K562 (cell line): ENCODE data around the gene CDH6. TPM values are rescaled to one million over a fixed set of nuclear protein-coding genes. Genes with fewer than 3 reads are reported as not detected.

Source experiments
- ATAC-seq: fragments of 200-7000 bp; cut with Tn5 transposase; 3 replicates; pipeline ENCODE4 v1.9.1; 2020; ENCODE audit warnings: moderate library complexity
- BruUV-seq: library from RNA; stranded (reverse); fragments of 400-500 nt; replicated peaks from 2 replicates; lab custom pipeline; 2021; lab: Mats Ljungman, UMichigan
- CTCF ChIA-PET: fragments of 300-600 bp; formaldehyde crosslinking; extraction: SDS; loops from one replicate; lab custom pipeline; 2021; ENCODE audit warnings: low intra/inter-chr PET ratio; lab: Yijun Ruan, JAX
- POLR2A ChIA-PET: fragments of 300-600, 350-650 bp; sonication (Branson Sonifier 250); formaldehyde crosslinking; extraction: SDS; loops from one replicate; lab custom pipeline; 2021; ENCODE audit warnings: antibody characterized with exemption, inconsistent platforms; lab: Yijun Ruan, JAX
- DNase-seq, 4 experiments: peaks; one replicate each; pipeline versions ENCODE4 v3.0.0 to v3.0.0-alpha.2; 2011 to 2018; ENCODE audit warnings: low spot score in 3 of 4, mixed read lengths in 3 of 4; ENCODE audit errors: extremely low read depth in 1 of 4
- FAIRE-seq: peaks from 2 replicates; lab custom pipeline; 2011; peaks lifted over from hg19 to GRCh38; lab: Jason Lieb, UNC
- H2AFZ ChIP-seq: 2 replicates; pipeline ENCODE4 v1.6.0; 2011; ENCODE audit warnings: low read depth, low read length, control low read depth, inconsistent platforms
- H3K27ac ChIP-seq: fragments of 200-600 bp; 3 replicates; pipeline ENCODE4 v1.8.0; 2011; ENCODE audit warnings: low read depth, mild to moderate bottlenecking, control low read depth, inconsistent platforms, low read length, moderate library complexity, mixed read lengths; ENCODE audit errors: extremely low read depth
- H3K27me3 ChIP-seq, 2 experiments: fragments of 300-600 bp in 1 of 2; 2 replicates in 1 of 2; 3 replicates in 1 of 2; pipeline versions ENCODE4 v1.6.0 to v1.8.0; 2011; ENCODE audit warnings: inconsistent platforms in 2 of 2, low read length in 2 of 2, mild to moderate bottlenecking in 1 of 2, mixed read lengths in 1 of 2, moderate library complexity in 1 of 2; ENCODE audit not compliant: control insufficient read depth in 2 of 2, insufficient read depth in 2 of 2
- H3K36me3 ChIP-seq: fragments of 300-600 bp; 3 replicates; pipeline ENCODE4 v1.8.0; 2011; ENCODE audit warnings: mild to moderate bottlenecking, low read length, inconsistent platforms; ENCODE audit not compliant: control insufficient read depth, insufficient read depth
- H3K4me1 ChIP-seq, 2 experiments: fragments of 200-600 bp in 1 of 2; replicated peaks in 1 of 2; 2 replicates in 1 of 2; 3 replicates in 1 of 2; pipeline versions ENCODE4 v1.5.1 to v1.8.0; 2011; ENCODE audit warnings: inconsistent platforms in 2 of 2, low read length in 2 of 2, mild to moderate bottlenecking in 1 of 2, mixed read lengths in 1 of 2, moderate library complexity in 1 of 2; ENCODE audit not compliant: control insufficient read depth in 2 of 2, insufficient read depth in 2 of 2
- H3K4me2 ChIP-seq: 2 replicates; pipeline ENCODE4 v1.6.1; 2011; ENCODE audit warnings: low read length, control low read depth, inconsistent platforms, mixed read lengths; ENCODE audit not compliant: insufficient read depth
- H3K4me3 ChIP-seq: fragments of 200-600 bp; sonication (generic), shearing (Covaris generic); 2 replicates; pipeline ENCODE4 v1.5.1; 2016; ENCODE audit warnings: control low read depth, inconsistent platforms
- H3K79me2 ChIP-seq: fragments of 200-600 bp; 3 replicates; pipeline ENCODE4 v1.8.0; 2011; ENCODE audit warnings: low read length, inconsistent platforms; ENCODE audit not compliant: control insufficient read depth, insufficient read depth
- H3K9ac ChIP-seq, 2 experiments: 2 replicates each; pipeline versions ENCODE4 v1.6.0 to v1.6.1; 2011; ENCODE audit warnings: low read depth in 2 of 2, low read length in 2 of 2, control low read depth in 1 of 2, inconsistent platforms in 1 of 2, mild to moderate bottlenecking in 1 of 2, mixed read lengths in 1 of 2; ENCODE audit not compliant: insufficient read depth in 1 of 2
- H3K9me1 ChIP-seq: one replicate; pipeline ENCODE4 v1.6.0; 2011; ENCODE audit warnings: inconsistent platforms, mild to moderate bottlenecking, low read length, moderate library complexity; ENCODE audit not compliant: control insufficient read depth, insufficient read depth
- H3K9me3 ChIP-seq: replicated peaks from 2 replicates; pipeline ENCODE4 v1.5.1; 2011; ENCODE audit warnings: low read depth, low read length, inconsistent platforms; ENCODE audit not compliant: control insufficient read depth, insufficient read depth
- H4K20me1 ChIP-seq: replicated peaks from 2 replicates; pipeline ENCODE4 v1.6.1; 2011; ENCODE audit warnings: low read length, inconsistent platforms, mixed read lengths; ENCODE audit not compliant: control insufficient read depth, insufficient read depth
- DPF2 ChIP-seq: fragments of 450-650 bp; IDR thresholded peaks from 2 replicates; pipeline ENCODE4 v1.6.1; 2016
- FOS ChIP-seq: IDR thresholded peaks from 3 replicates; pipeline ENCODE4 v1.6.1; 2011; ENCODE audit not compliant: insufficient read length; ENCODE audit errors: extremely low read depth
- FOXO4 ChIP-seq: fragments of 450-650 bp; formaldehyde crosslinking; IDR thresholded peaks from 2 replicates; pipeline ENCODE4 v1.4.0; 2020; ENCODE audit warnings: mild to moderate bottlenecking, moderate library complexity
- IRF1 ChIP-seq: sonication (generic); formaldehyde crosslinking; IDR thresholded peaks from 2 replicates; pipeline ENCODE4 v1.8.0; 2022; ENCODE audit warnings: missing genetic modification reagents, mild to moderate bottlenecking, borderline replicate concordance
- KLF1 ChIP-seq: fragments of 450-650 bp; IDR thresholded peaks from 2 replicates; pipeline ENCODE4 v1.6.1; 2016; ENCODE audit warnings: missing genetic modification characterization, missing compliant biosample characterization
- MEIS2 ChIP-seq: fragments of 450-650 bp; IDR thresholded peaks from 2 replicates; pipeline ENCODE4 v1.6.1; 2014; ENCODE audit warnings: mild to moderate bottlenecking; ENCODE audit not compliant: partially characterized antibody
- PPARD ChIP-seq: fragments of 250-450 bp; sonication (Bioruptor Pico); IDR thresholded peaks from 2 replicates; pipeline ENCODE4 v1.8.0; 2022; ENCODE audit warnings: inconsistent platforms, mild to moderate bottlenecking, moderate library complexity
- RBM22 ChIP-seq: fragments of 200-400 bp; formaldehyde crosslinking; IDR thresholded peaks from 2 replicates; pipeline ENCODE4 v1.6.1; 2018; ENCODE audit warnings: low read length, low read depth; ENCODE audit not compliant: poor library complexity, severe bottlenecking
- ZFP1 ChIP-seq: fragments of 450-650 bp; formaldehyde crosslinking; IDR thresholded peaks from 2 replicates; pipeline ENCODE4 v1.4.0; 2020; ENCODE audit warnings: mild to moderate bottlenecking, mixed read lengths
- WGBS: fragments of 100-300 bp; shearing (Covaris generic); methylation state at CpG from one replicate; pipeline ENCODE4 v1.1.6; 2016; ENCODE audit warnings: low coverage, mixed read lengths; ENCODE audit not compliant: insufficient coverage; ENCODE audit errors: missing lambda C conversion rate; 5-methylcytosine and 5-hydroxymethylcytosine counted together
- in situ Hi-C: fragments of 300-500 bp; cut with MboI; formaldehyde crosslinking; loops from 4 replicates; pipeline ENCODE4 v1.15.0; 2018; ENCODE audit warnings: inconsistent platforms, mixed read lengths
- intact Hi-C: fragments of 100-400 bp; cut with micrococcal nuclease; formaldehyde crosslinking; loops from 2 replicates; pipeline ENCODE4 v1.14.2; 2022
- polyA plus RNA-seq, 8 experiments: library from polyadenylated mRNA; depleted of rRNA in 4 of 8; stranded (reverse) in 5 of 8; unstranded in 3 of 8; fragments of >200 nt; fragmentation: Nextera tagmentation in 2 of 8; fragmentation: Illumina TruSeq in 1 of 8; extraction: Ambion mirVana in 2 of 8; extraction: Trizol in 1 of 8; gene quantifications; 2 replicates each; pipeline versions ENCODE4 v1.2.1 to v1.2.3, GENCODE V29; 2011 to 2014; ENCODE audit warnings: inconsistent platforms in 1 of 8, missing spikeins in 1 of 8
- total RNA-seq, 7 experiments: library from RNA; depleted of rRNA in 6 of 7; stranded (reverse); fragments of >200 nt in 6 of 7; fragmentation: Illumina TruSeq in 2 of 7; extraction: Trizol in 2 of 7; gene quantifications; 2 replicates each; pipeline versions ENCODE4 v1.2.1 to v1.2.3, GENCODE V29; 2011 to 2021; ENCODE audit warnings: low replicate concordance in 1 of 7

The CDH6 gene
- total and polyA plus RNA-seq, 9 of the 15 experiments (the other 6 are each of a cell fraction or from before 2014, with no cell fraction given), result not detected

- TF ChIP-seq FOXO4 (no peak), PPARD (CRISPR knock-in tag) (no peak)
Measured at GRCh38 chr5:31362529-31362900, 169.0 kb downstream of the CDH6 start (continued).

GRCh38 chr5:31362931-31363568, 169.6 kb downstream of the CDH6 start:
- no peak for FAIRE-seq
- no peaks in the 10 kb centered on the region for H3K79me2 ChIP-seq
- no peaks in the 10 kb centered on the region for H3K9me1 ChIP-seq
- H4K20me1 ChIP-seq, result no peaks in the 10 kb centered on the region
- H3K9ac ChIP-seq, result no peak overlapping the region
- DNase-seq, result no peak
- H3K9me3 ChIP-seq, result no peaks in the 10 kb centered on the region
- no TSS peak for BruUV-seq
- no peaks in the 10 kb centered on the region; a peak in 2 of 5 replicates for H3K27me3 ChIP-seq
- intact Hi-C loops (no loop called here), in situ Hi-C loops (no loop called here)
- ChIA-PET CTCF (no interaction called here), POLR2A (interaction anchor here (0.8 kb wide), 1 partner anchor 11 kb away, joined by 5 read pairs; no protein-coding TSS in a partner anchor)
- ATAC-seq, result no peak
- no peaks in the 10 kb centered on the region for H3K36me3 ChIP-seq
- H3K27ac ChIP-seq, result no peak overlapping the region
- H3K4me3 ChIP-seq, result no peak overlapping the region
- H3K4me1 ChIP-seq, result no peaks in the 10 kb centered on the region
- H2AFZ ChIP-seq, result no peak overlapping the region
- H3K4me2 ChIP-seq, result no peak overlapping the region
- TF ChIP-seq ZFP1 (CRISPR knock-in tag) (no peak), RBM22 (no peak), DPF2 (no peak), FOS (no peak), KLF1 (tag) (no peak), MEIS2 (no peak), IRF1 (CRISPR knock-in tag) (no peak)
- TF ChIP-seq, all 486 proteins: peak for 0
- WGBS, result 0% methylated on average over 3 of the region's 3 CpGs
